GM10266 (cell line): ENCODE measurements around the gene CSNK2B.

Experiments used
- DNase-seq: peaks from one replicate; pipeline ENCODE4 v3.0.0; 2012; ENCODE audit errors: extremely low spot score
- CTCF ChIP-seq: IDR thresholded peaks from 2 replicates; pipeline ENCODE4 v1.5.1; 2012; ENCODE audit warnings: mild to moderate bottlenecking, low read depth; ENCODE audit not compliant: control insufficient read depth, insufficient read depth; ENCODE audit errors: missing control alignments

Gene CSNK2B

GRCh38 chr6:31639043-31639442, 26.8 kb upstream of the CSNK2B start:
- no peak for DNase-seq
- TF ChIP-seq CTCF = no peak

GRCh38 chr6:31639449-31639861, 26.4 kb upstream of the CSNK2B start:
- DNase-seq = no peak
- no peak for TF ChIP-seq CTCF

- DNase-seq = no peak
- no peak for TF ChIP-seq CTCF
Measured at GRCh38 chr6:31640612-31641011, 25.3 kb upstream of the CSNK2B start.

- DNase-seq = no peak
- TF ChIP-seq CTCF = no peak
Measured at GRCh38 chr6:31641370-31641769, 24.5 kb upstream of the CSNK2B start.

GRCh38 chr6:31642798-31643570, 22.9 kb upstream of the CSNK2B start:
- TF ChIP-seq CTCF = no peak
- no peak for DNase-seq

GRCh38 chr6:31643818-31644454, 21.9 kb upstream of the CSNK2B start:
- no peak for TF ChIP-seq CTCF
- no peak for DNase-seq

GRCh38 chr6:31645325-31645724, 20.6 kb upstream of the CSNK2B start:
- TF ChIP-seq CTCF = no peak

More at GRCh38 chr6:31645325-31645724, 20.6 kb upstream of the CSNK2B start:
- DNase-seq = no peak
